GM12891 (cell line): Measurements from ENCODE around the gene GKN1.

Source experiments
- POLR2A ChIP-seq: IDR thresholded peaks from 2 replicates; pipeline ENCODE4 v1.6.1; 2011; ENCODE audit warnings: low read depth, low read length, control low read depth
- POLR2AphosphoS5 ChIP-seq: IDR thresholded peaks from 2 replicates; pipeline ENCODE4 v1.6.1; 2011; ENCODE audit warnings: low read depth, low read length, control low read depth
- POU2F2 ChIP-seq: IDR thresholded peaks from 2 replicates; pipeline ENCODE4 v1.6.1; 2011; ENCODE audit warnings: low read depth, mild to moderate bottlenecking, control low read depth, low read length, moderate library complexity
- SPI1 ChIP-seq: IDR thresholded peaks from 2 replicates; pipeline ENCODE4 v1.6.1; 2011; ENCODE audit warnings: low read depth, low read length, control low read depth

DNA sequence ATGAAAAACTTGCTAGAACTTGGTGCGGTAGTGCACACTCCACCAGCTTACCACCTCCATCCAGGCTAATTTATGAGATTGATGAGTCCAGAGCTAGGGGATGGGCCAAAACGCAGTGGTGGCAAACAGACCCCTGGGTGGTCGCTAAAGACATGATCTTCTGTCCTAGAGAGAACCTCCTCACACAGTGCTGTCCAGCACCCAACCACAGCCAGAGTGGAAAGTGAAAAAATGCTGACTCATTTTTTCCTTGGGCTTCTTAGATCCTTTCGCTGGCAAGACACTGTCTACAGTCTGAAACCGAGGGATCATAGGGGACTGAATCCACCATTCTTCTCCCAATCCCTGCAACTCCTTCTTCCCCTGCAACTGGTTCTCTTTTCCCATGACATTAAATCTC is 42.6 kb downstream of the GKN1 start:
- no peak for TF ChIP-seq POLR2AphosphoS5
- no peak for TF ChIP-seq POLR2A
- no peak for TF ChIP-seq POU2F2
- no peak for TF ChIP-seq SPI1
